Measurements from ENCODE around the gene RAI1.

The RAI1 gene

GRCh38 chr17:17797119-17797809 lies 116.0 kb downstream of the RAI1 start:
- Histone ChIP-seq H3K36me3 (replicated peaks in 1 of 2; ENCODE audit: control insufficient read depth in 2 of 2, insufficient read depth in 2 of 2, low read length in 2 of 2) (peaks cover 72 to 91% of the 10 kb centered on the region in 2 donors), H3K9me3 (replicated peaks in 1 of 2; ENCODE audit: control insufficient read depth in 2 of 2, insufficient read depth in 1 of 2, low read depth in 1 of 2, low read length in 2 of 2) (peaks cover 0 to 2% of the 10 kb centered on the region in 2 donors), H4K91ac (ENCODE audit: low read depth, low read length, poor library complexity) (no peak overlapping the region), H4K8ac (ENCODE audit: low read depth, low read length) (no peak overlapping the region), H2AK5ac (ENCODE audit: low read depth, low read length) (no peak overlapping the region), H3K4me3 (ENCODE audit: low read length in 2 of 2) (no peak overlapping the region), H3K18ac (ENCODE audit: low read length) (no peak overlapping the region), H2BK12ac (ENCODE audit: low read length) (peak overlapping the region; percentile 3), H3K4me1 (ENCODE audit: control insufficient read depth in 2 of 2, insufficient read depth in 1 of 2, low read depth in 1 of 2, low read length in 2 of 2) (peaks cover 19 to 21% of the 10 kb centered on the region in 2 donors), H3K79me1 (ENCODE audit: low read depth, low read length) (peaks cover 38% of the 10 kb centered on the region), H3K23ac (ENCODE audit: low read depth, low read length, poor library complexity) (peak overlapping the region; percentile 43), H3K27me3 (ENCODE audit: control insufficient read depth in 3 of 3, insufficient read depth in 3 of 3, low read depth in 1 of 3, low read length in 3 of 3) (no peaks in the 10 kb centered on the region), H3K9ac (ENCODE audit: low read depth, low read length, poor library complexity) (peak overlapping the region; percentile 30), H2BK15ac (ENCODE audit: low read length) (no peak overlapping the region), H3K27ac (replicated peaks; ENCODE audit: low read length) (no peak overlapping the region), H3K4ac (ENCODE audit: low read length) (no peak overlapping the region), H2AFZ (ENCODE audit: low read length) (no peak overlapping the region), H3K14ac (ENCODE audit: low read length) (no peak overlapping the region), H2BK5ac (ENCODE audit: low read length) (no peak overlapping the region), H2BK120ac (ENCODE audit: low read depth, low read length) (no peak overlapping the region), H3K4me2 (ENCODE audit: insufficient read depth, low read length, poor library complexity, severe bottlenecking) (no peak overlapping the region)
- WGBS, 2 donors (ENCODE audit: extremely low coverage in 2 of 2, insufficient read length in 2 of 2, insufficient replicate concordance in 1 of 2) = no CpG with 5 or more reads among the region's 30 CpGs
- DNase-seq (ENCODE audit: low spot score) = no peak

GRCh38 chr17:17798010-17798556 lies 116.8 kb downstream of the RAI1 start:
- H3K4me3 ChIP-seq (ENCODE audit: low read length in 2 of 2) = peak overlapping the region in 1 of 2 donors; percentile 29
- peak overlapping the region; percentile 8 for H2AK5ac ChIP-seq (ENCODE audit: low read depth, low read length)
- H3K14ac ChIP-seq (ENCODE audit: low read length) = no peak overlapping the region
- peaks cover 37% of the 10 kb centered on the region for H3K79me1 ChIP-seq (ENCODE audit: low read depth, low read length)
- no peak overlapping the region for H2BK12ac ChIP-seq (ENCODE audit: low read length)
- peak overlapping the region; percentile 43 for H3K23ac ChIP-seq (ENCODE audit: low read depth, low read length, poor library complexity)
- H3K27ac ChIP-seq (replicated peaks; ENCODE audit: low read length) = no peak overlapping the region
- peak overlapping the region; percentile 76 for H3K18ac ChIP-seq (ENCODE audit: low read length)
- DNase-seq (ENCODE audit: low spot score) = no peak
- peak overlapping the region; percentile 26 for H2BK15ac ChIP-seq (ENCODE audit: low read length)
- H3K4me2 ChIP-seq (ENCODE audit: insufficient read depth, low read length, poor library complexity, severe bottlenecking) = no peak overlapping the region
- H2BK120ac ChIP-seq (ENCODE audit: low read depth, low read length) = no peak overlapping the region
- peaks cover 13 to 18% of the 10 kb centered on the region in 2 donors for H3K4me1 ChIP-seq (ENCODE audit: control insufficient read depth in 2 of 2, insufficient read depth in 1 of 2, low read depth in 1 of 2, low read length in 2 of 2)
- no CpG with 5 or more reads among the region's 25 CpGs for WGBS, 2 donors (ENCODE audit: extremely low coverage in 2 of 2, insufficient read length in 2 of 2, insufficient replicate concordance in 1 of 2)
- peak overlapping the region; percentile 50 for H3K9ac ChIP-seq (ENCODE audit: low read depth, low read length, poor library complexity)
- no peak overlapping the region for H2AFZ ChIP-seq (ENCODE audit: low read length)
- no peak overlapping the region for H2BK5ac ChIP-seq (ENCODE audit: low read length)
- H3K36me3 ChIP-seq (replicated peaks in 1 of 2; ENCODE audit: control insufficient read depth in 2 of 2, insufficient read depth in 2 of 2, low read length in 2 of 2) = peaks cover 74 to 94% of the 10 kb centered on the region in 2 donors
- peaks cover 0 to 2% of the 10 kb centered on the region in 2 donors for H3K9me3 ChIP-seq (replicated peaks in 1 of 2; ENCODE audit: control insufficient read depth in 2 of 2, insufficient read depth in 1 of 2, low read depth in 1 of 2, low read length in 2 of 2)
- no peak overlapping the region for H4K8ac ChIP-seq (ENCODE audit: low read depth, low read length)
- H3K27me3 ChIP-seq (ENCODE audit: control insufficient read depth in 3 of 3, insufficient read depth in 3 of 3, low read depth in 1 of 3, low read length in 3 of 3) = no peaks in the 10 kb centered on the region
- no peak overlapping the region for H3K4ac ChIP-seq (ENCODE audit: low read length)
- H4K91ac ChIP-seq (ENCODE audit: low read depth, low read length, poor library complexity) = no peak overlapping the region

DNA sequence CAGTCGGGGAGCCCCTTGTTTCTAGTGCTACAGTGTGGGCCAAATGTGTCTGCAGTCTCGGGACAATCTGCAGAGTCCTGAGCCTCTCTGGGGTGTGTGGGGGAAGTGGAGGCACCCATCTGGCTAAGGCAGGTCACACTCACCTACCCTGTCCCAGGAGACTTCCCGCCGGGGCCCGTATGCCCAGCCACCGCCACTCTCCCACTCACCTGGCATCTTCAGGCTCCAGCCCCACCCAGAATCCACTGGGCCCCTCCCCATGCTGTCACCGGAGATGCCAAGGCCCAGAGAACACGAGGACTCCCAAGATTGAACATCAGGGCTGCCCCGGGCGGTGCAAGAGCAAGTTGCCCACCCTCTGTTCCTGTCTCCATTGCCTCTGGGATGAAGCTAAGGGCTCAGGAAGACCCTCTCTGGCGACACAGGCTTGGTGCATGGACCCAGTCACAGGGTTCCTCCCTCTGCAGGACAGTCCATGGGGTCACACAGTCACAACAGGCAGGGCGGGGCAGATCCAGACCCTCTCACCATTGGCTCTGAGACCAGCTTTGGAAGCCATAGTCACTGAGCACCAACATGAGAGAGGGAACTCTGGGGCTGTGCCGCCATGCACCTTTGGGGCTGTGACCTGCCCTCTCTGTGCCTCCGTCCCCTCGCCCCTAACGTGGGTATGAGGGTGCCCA lies 117.5 kb downstream of the RAI1 start:
- Histone ChIP-seq H3K18ac (ENCODE audit: low read length) (peak overlapping the region; percentile 85), H2BK12ac (ENCODE audit: low read length) (no peak overlapping the region), H2BK120ac (ENCODE audit: low read depth, low read length) (no peak overlapping the region), H2BK5ac (ENCODE audit: low read length) (no peak overlapping the region), H3K27me3 (ENCODE audit: control insufficient read depth in 3 of 3, insufficient read depth in 3 of 3, low read depth in 1 of 3, low read length in 3 of 3) (no peaks in the 10 kb centered on the region), H4K8ac (ENCODE audit: low read depth, low read length) (no peak overlapping the region), H4K91ac (ENCODE audit: low read depth, low read length, poor library complexity) (no peak overlapping the region), H3K4me2 (ENCODE audit: insufficient read depth, low read length, poor library complexity, severe bottlenecking) (no peak overlapping the region), H3K4ac (ENCODE audit: low read length) (no peak overlapping the region), H3K9ac (ENCODE audit: low read depth, low read length, poor library complexity) (peak overlapping the region; percentile 46), H3K9me3 (replicated peaks in 1 of 2; ENCODE audit: control insufficient read depth in 2 of 2, insufficient read depth in 1 of 2, low read depth in 1 of 2, low read length in 2 of 2) (peaks cover 0 to 2% of the 10 kb centered on the region in 2 donors), H2AFZ (ENCODE audit: low read length) (no peak overlapping the region), H3K79me1 (ENCODE audit: low read depth, low read length) (peaks cover 36% of the 10 kb centered on the region), H3K23ac (ENCODE audit: low read depth, low read length, poor library complexity) (peak overlapping the region; percentile 43), H2AK5ac (ENCODE audit: low read depth, low read length) (peak overlapping the region; percentile 8), H3K4me1 (ENCODE audit: control insufficient read depth in 2 of 2, insufficient read depth in 1 of 2, low read depth in 1 of 2, low read length in 2 of 2) (peaks cover 9 to 14% of the 10 kb centered on the region in 2 donors), H3K27ac (replicated peaks; ENCODE audit: low read length) (no peak overlapping the region), H3K14ac (ENCODE audit: low read length) (peak overlapping the region; percentile 99), H3K4me3 (ENCODE audit: low read length in 2 of 2) (peak overlapping the region in 1 of 2 donors; percentile 29), H2BK15ac (ENCODE audit: low read length) (peak overlapping the region; percentile 26), H3K36me3 (replicated peaks in 1 of 2; ENCODE audit: control insufficient read depth in 2 of 2, insufficient read depth in 2 of 2, low read length in 2 of 2) (peaks cover 74 to 94% of the 10 kb centered on the region in 2 donors)
- DNase-seq (ENCODE audit: low spot score) = no peak
- WGBS, 2 donors (ENCODE audit: extremely low coverage in 2 of 2, insufficient read length in 2 of 2, insufficient replicate concordance in 1 of 2) = no CpG with 5 or more reads among the region's 16 CpGs

- Histone ChIP-seq H3K9ac (ENCODE audit: low read depth, low read length, poor library complexity) (peak overlapping the region; percentile 86), H3K4me2 (ENCODE audit: insufficient read depth, low read length, poor library complexity, severe bottlenecking) (no peak overlapping the region), H3K14ac (ENCODE audit: low read length) (no peak overlapping the region), H3K23ac (ENCODE audit: low read depth, low read length, poor library complexity) (peak overlapping the region; percentile 25), H3K27me3 (ENCODE audit: control insufficient read depth in 3 of 3, insufficient read depth in 3 of 3, low read depth in 1 of 3, low read length in 3 of 3) (no peaks in the 10 kb centered on the region), H2BK120ac (ENCODE audit: low read depth, low read length) (no peak overlapping the region), H3K9me3 (replicated peaks in 1 of 2; ENCODE audit: control insufficient read depth in 2 of 2, insufficient read depth in 1 of 2, low read depth in 1 of 2, low read length in 2 of 2) (peaks cover 0 to 2% of the 10 kb centered on the region in 2 donors), H3K79me1 (ENCODE audit: low read depth, low read length) (peaks cover 30% of the 10 kb centered on the region), H2BK12ac (ENCODE audit: low read length) (peak overlapping the region; percentile 75), H3K4ac (ENCODE audit: low read length) (peak overlapping the region; percentile 53), H4K8ac (ENCODE audit: low read depth, low read length) (peak overlapping the region; percentile 48), H3K27ac (replicated peaks; ENCODE audit: low read length) (no peak overlapping the region), H3K4me1 (ENCODE audit: control insufficient read depth in 2 of 2, insufficient read depth in 1 of 2, low read depth in 1 of 2, low read length in 2 of 2) (peaks cover 9 to 14% of the 10 kb centered on the region in 2 donors), H2AFZ (ENCODE audit: low read length) (no peak overlapping the region), H3K4me3 (ENCODE audit: low read length in 2 of 2) (no peak overlapping the region), H4K91ac (ENCODE audit: low read depth, low read length, poor library complexity) (no peak overlapping the region), H3K36me3 (replicated peaks in 1 of 2; ENCODE audit: control insufficient read depth in 2 of 2, insufficient read depth in 2 of 2, low read length in 2 of 2) (peaks cover 68 to 92% of the 10 kb centered on the region in 2 donors), H2AK5ac (ENCODE audit: low read depth, low read length) (peak overlapping the region; percentile 78), H3K18ac (ENCODE audit: low read length) (peak overlapping the region; percentile 90), H2BK5ac (ENCODE audit: low read length) (no peak overlapping the region), H2BK15ac (ENCODE audit: low read length) (no peak overlapping the region)
- no peak for DNase-seq (ENCODE audit: low spot score)
- no CpG with 5 or more reads among the region's 12 CpGs for WGBS, 2 donors (ENCODE audit: extremely low coverage in 2 of 2, insufficient read length in 2 of 2, insufficient replicate concordance in 1 of 2)
Measured at GRCh38 chr17:17800504-17801021, 119.3 kb downstream of the RAI1 start.

Data from neuronal stem cell (in vitro differentiated cells).